Measurements from ENCODE around the gene SSX2.
"Not testable (repeated sequence)": the region's sequence is repeated elsewhere in the genome, so short reads cannot be mapped to it uniquely, and the experiment has no call there.

DNA sequence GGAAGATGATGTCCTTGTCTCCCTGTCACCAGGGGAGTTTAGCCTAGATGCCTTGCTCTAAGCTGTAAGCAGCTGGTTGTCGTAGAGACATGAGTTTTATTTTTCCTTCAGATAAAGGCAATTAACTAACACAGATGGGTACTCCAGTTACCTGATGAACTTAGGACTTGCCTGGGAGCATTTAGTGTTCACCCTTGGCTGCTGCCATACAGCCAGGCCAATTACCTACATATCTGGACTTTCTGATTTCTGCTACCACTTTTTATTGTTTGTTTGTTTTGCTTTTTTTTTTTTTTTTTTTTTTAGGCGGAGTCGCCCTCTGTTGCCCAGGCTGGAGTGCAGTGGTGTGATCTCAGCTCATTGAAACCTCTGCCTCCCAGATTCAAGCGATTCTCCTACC is 14.9 kb downstream of the SSX2 start:
- not testable (repeated sequence) for TF ChIP-seq YY1 (IDR thresholded peaks at IDR 0.05; ENCODE audit: insufficient read depth, insufficient read length); ZNF274 (IDR thresholded peaks at IDR 0.05; ENCODE audit: low read depth, low read length); SUZ12 (IDR thresholded peaks at IDR 0.05; ENCODE audit: extremely low read depth, insufficient read depth, insufficient read length)
